Tibial nerve (tissue), 4 donors: ENCODE data around the gene EHF. TPM values are rescaled to one million over a fixed set of nuclear protein-coding genes. Genes with fewer than 3 reads are reported as not detected.
A peak's percentile ranks its signal among the peaks of the same experiment; 100 is the strongest.

Source experiments
- DNase-seq, 2 donors: peaks; one replicate each; pipeline ENCODE4 v3.0.0-alpha.2; 2019; ENCODE audit warnings: low spot score in 2 of 2
- H3K27ac ChIP-seq, 4 donors: fragments of 200-600 bp; sonication (generic) in 3 of 4; one replicate each; pipeline ENCODE4 v1.5.1; 2017 to 2019; ENCODE audit warnings: mild to moderate bottlenecking in 1 of 4
- H3K27me3 ChIP-seq, 2 donors: fragments of 200-600 bp; sonication (generic) in 1 of 2; one replicate each; pipeline versions ENCODE4 v1.5.1 to v1.6.0; 2017 to 2019
- H3K36me3 ChIP-seq, 3 donors: fragments of 200-600 bp; sonication (generic); one replicate each; pipeline ENCODE4 v1.5.1; 2018 to 2019
- H3K4me1 ChIP-seq, 4 donors: fragments of 200-600 bp; sonication (generic) in 3 of 4; one replicate each; pipeline ENCODE4 v1.5.1; 2017 to 2019
- H3K4me3 ChIP-seq, 4 donors: fragments of 200-600 bp; sonication (generic) in 3 of 4; one replicate each; pipeline ENCODE4 v1.5.1; 2017 to 2019; ENCODE audit warnings: mild to moderate bottlenecking in 1 of 4, moderate library complexity in 1 of 4
- H3K9me3 ChIP-seq, 4 donors: fragments of 200-600 bp; sonication (generic) in 3 of 4; one replicate each; pipeline ENCODE4 v1.5.1; 2017 to 2019
- EP300 ChIP-seq, 2 donors: sonication (generic); formaldehyde crosslinking; IDR thresholded peaks; one replicate each; pipeline ENCODE4 v1.6.1; 2017; ENCODE audit warnings: antibody characterized with exemption in 2 of 2, mild to moderate bottlenecking in 1 of 2
- POLR2A ChIP-seq, 2 donors: fragments of 450-650 bp; IDR thresholded peaks; one replicate each; pipeline ENCODE4 v1.6.1; 2017; ENCODE audit warnings: antibody characterized with exemption in 2 of 2, mild to moderate bottlenecking in 2 of 2, moderate library complexity in 2 of 2
- WGBS, 2 donors: methylation state at CpG; one replicate each; pipeline ENCODE4 v1.1.5; 2018; 5-methylcytosine and 5-hydroxymethylcytosine counted together
- total RNA-seq, 4 donors: library from RNA; depleted of rRNA; stranded (reverse); fragments of >200 nt; gene quantifications; one replicate each; pipeline ENCODE4 v1.1.0, GENCODE V29; 2016
- TF ChIP-seq, protein P1 (sequence below), 5 experiments: fragments of 200-600 bp in 3 of 5; fragments of 450-650 bp in 2 of 5; sonication (generic) in 3 of 5; IDR thresholded peaks; one replicate each; pipeline ENCODE4 v1.5.1; 2016 to 2019; ENCODE audit warnings: antibody characterized with exemption in 5 of 5, mild to moderate bottlenecking in 3 of 5, moderate library complexity in 2 of 5

EHF gene
- total RNA-seq, 4 donors from 2014 or later: 0.22 TPM; not detected in 3

DNA sequence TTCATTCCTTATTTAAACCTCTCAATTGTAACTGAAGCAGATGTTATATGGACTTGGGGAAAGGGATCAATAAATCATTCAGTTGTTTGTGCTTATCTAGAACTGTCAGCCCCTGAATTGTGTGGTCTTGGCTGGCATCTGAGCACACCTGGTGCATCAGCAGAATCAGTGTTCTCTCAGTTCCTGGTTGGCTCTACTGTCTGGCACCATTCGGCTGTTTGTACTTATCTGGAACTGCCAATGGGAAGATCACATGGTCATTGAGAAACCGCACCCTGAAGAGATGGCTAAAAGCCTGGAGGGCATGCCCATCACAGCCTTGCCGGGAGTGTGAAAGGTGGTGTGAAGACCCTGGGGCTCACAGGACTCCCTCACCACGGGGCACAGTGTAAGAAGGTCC is 37.1 kb upstream of the EHF start:
- WGBS, 2 donors: 87 to 89% methylated on average over 4 of the region's 4 CpGs
- H3K27ac ChIP-seq: no peak overlapping the region

DNA sequence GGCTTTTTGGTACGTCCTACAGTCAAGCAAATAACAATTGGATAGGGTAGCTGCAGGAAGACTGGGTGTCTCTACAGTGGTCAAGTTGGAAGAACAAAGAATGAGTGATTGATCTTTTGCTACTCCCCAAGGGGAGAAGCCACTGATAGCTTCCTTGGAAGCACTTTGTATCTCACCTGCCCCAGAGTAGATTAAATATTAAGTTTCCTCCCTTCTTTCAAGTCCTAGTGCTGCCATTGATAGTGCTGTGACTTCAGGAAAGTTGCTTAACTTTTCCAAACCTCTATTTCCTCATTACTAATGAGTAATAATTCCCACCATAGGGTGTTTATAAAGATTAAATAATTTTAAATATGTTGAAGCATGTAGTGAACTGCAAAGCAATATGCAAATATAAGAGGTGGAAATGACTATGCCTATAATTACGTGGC is 35.6 kb upstream of the EHF start:
- Histone ChIP-seq H3K27ac (no peak overlapping the region), H3K4me1 (peaks cover 0 to 9% (median 3%) of the 10 kb centered on the region in 4 donors), H3K4me3 (no peak overlapping the region), H3K27me3 (peaks cover 0 to 5% of the 10 kb centered on the region in 2 donors), H3K36me3 (no peaks in the 10 kb centered on the region), H3K9me3 (no peaks in the 10 kb centered on the region)
- TF ChIP-seq, protein P1, sequence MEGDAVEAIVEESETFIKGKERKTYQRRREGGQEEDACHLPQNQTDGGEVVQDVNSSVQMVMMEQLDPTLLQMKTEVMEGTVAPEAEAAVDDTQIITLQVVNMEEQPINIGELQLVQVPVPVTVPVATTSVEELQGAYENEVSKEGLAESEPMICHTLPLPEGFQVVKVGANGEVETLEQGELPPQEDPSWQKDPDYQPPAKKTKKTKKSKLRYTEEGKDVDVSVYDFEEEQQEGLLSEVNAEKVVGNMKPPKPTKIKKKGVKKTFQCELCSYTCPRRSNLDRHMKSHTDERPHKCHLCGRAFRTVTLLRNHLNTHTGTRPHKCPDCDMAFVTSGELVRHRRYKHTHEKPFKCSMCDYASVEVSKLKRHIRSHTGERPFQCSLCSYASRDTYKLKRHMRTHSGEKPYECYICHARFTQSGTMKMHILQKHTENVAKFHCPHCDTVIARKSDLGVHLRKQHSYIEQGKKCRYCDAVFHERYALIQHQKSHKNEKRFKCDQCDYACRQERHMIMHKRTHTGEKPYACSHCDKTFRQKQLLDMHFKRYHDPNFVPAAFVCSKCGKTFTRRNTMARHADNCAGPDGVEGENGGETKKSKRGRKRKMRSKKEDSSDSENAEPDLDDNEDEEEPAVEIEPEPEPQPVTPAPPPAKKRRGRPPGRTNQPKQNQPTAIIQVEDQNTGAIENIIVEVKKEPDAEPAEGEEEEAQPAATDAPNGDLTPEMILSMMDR (IDR thresholded peaks at IDR 0.05): no peak
- no peak for TF ChIP-seq EP300 (IDR thresholded peaks at IDR 0.05)
- TF ChIP-seq POLR2A (IDR thresholded peaks at IDR 0.05): no peak
- 78 to 86% methylated on average over 2 of the region's 2 CpGs for WGBS, 2 donors
- DNase-seq: no peak

More for the DNA sequence above, 37.1 kb upstream of the EHF start:
- Histone ChIP-seq H3K27me3 (peaks cover 0 to 6% of the 10 kb centered on the region in 2 donors), H3K36me3 (no peaks in the 10 kb centered on the region), H3K9me3 (no peaks in the 10 kb centered on the region), H3K4me1 (peaks cover 0 to 9% (median 3%) of the 10 kb centered on the region in 4 donors), H3K4me3 (no peak overlapping the region)
- no peak for DNase-seq
- TF ChIP-seq EP300 (IDR thresholded peaks at IDR 0.05) (no peak), POLR2A (IDR thresholded peaks at IDR 0.05) (no peak)
- TF ChIP-seq, protein P1 (IDR thresholded peaks at IDR 0.05): no peak

DNA sequence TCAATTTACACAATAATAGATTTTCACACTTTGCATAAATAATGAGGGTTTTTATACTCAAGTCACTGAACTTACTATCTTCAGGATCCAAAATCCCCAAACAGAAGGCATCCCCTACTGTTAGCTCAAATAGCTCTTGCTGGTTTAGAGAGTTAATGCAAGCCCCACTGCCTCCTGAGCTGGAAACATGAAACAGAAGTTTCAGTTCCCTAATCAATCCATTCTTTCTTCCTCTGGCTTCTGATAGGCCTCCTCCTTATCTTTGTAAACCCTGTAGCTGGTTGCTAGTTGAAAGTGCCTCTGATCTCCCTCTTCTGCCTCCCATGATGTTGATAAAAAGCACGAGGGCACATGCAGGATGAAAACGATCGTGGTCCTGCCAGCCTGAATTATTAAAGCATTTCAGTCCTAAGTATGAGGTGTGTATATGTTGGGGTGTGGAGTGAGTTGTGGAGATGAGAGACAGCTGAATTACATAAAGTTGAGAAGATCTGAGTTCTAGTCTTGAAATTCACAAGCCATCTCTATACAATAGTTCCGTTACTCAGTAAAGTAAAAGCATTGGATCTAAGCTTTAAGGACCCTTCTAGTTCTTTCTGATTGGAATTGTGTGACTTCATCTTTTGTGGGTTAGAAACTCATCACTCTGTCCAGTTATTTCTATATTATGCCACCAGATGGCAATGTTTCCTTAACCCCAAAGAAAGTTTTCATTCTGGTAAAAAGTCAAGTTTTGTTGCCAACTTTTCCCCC is 35.0 kb upstream of the EHF start:
- WGBS, 2 donors: 1 to 9% methylated on average over 4 of the region's 4 CpGs
- Histone ChIP-seq H3K9me3 (no peaks in the 10 kb centered on the region), H3K4me3 (peak overlapping the region in 1 of 4 donors; percentile 10), H3K27me3 (peaks cover 0 to 7% of the 10 kb centered on the region in 2 donors), H3K36me3 (no peaks in the 10 kb centered on the region), H3K27ac (no peak overlapping the region), H3K4me1 (peaks cover 0 to 9% (median 3%) of the 10 kb centered on the region in 4 donors)
- no peak for DNase-seq
- TF ChIP-seq, protein P1 (IDR thresholded peaks at IDR 0.05): peak; percentile 47 to 81 (median 66)
- TF ChIP-seq POLR2A (IDR thresholded peaks at IDR 0.05): no peak

DNA sequence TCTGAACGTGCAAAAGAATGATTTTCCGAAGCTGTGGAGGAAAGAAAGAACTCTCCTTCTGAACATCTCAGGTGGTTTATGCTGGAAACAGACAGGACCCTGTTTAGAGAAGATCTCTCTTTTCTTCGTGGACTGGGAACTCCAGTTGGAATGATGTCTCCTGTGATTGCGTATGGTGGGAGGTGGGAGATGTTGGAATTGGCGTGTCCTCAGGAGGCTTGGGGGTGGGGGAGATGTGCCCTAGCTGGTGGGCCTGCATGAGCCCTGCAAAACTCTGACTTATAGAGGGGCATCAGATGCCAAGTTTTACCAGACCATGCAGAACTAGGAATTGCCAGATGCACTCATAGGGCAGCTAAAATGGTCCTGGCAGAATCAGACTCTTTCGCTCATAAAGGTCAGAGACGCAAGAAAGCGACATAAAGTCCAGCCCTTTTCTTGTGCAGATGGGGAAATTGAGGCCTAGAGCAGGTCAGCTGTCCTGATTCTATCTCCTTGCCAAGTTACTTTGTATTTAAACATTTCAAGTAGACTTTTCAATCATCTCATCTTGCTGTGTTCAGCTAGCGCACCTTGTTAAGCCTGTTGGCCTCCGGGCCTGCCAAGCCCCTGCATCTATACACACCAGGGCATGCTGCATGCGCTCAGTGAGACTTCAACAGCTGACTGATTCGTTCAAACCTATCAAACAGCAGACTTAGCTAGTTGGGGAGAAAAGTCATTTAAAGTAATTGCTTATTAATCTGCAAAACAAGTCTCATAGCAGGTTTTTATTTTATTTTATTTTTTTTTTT is 34.2 kb upstream of the EHF start:
- 55 to 59% methylated on average over 12 of the region's 12 CpGs for WGBS, 2 donors
- Histone ChIP-seq H3K36me3 (no peaks in the 10 kb centered on the region), H3K9me3 (no peaks in the 10 kb centered on the region), H3K4me1 (peaks cover 0 to 9% (median 3%) of the 10 kb centered on the region in 4 donors), H3K27ac (no peak overlapping the region), H3K27me3 (peaks cover 0 to 7% of the 10 kb centered on the region in 2 donors), H3K4me3 (no peak overlapping the region)
- no peak for DNase-seq
- TF ChIP-seq POLR2A (IDR thresholded peaks at IDR 0.05) (no peak), EP300 (IDR thresholded peaks at IDR 0.05) (no peak)
- TF ChIP-seq, protein P1 (IDR thresholded peaks at IDR 0.05): no peak

DNA sequence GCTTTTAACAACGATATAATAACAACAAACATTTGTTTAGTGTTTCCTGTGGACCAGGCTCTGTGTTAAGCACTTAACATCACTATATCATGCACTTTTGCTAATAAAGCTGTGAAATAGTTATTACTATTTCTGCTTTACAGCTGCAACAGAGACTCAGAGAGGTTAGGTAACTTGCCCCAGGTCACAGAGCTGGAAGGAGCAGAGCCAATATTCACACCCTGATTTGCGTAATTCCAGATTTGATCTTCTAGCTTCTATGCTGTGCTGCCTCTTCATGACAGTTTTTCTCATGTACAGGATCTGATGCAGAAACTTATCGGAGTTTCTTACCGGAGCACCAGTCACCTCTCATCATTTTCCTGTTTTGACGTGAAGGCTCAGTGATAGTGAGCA is 33.6 kb upstream of the EHF start:
- Histone ChIP-seq H3K36me3 (no peaks in the 10 kb centered on the region), H3K4me1 (peaks cover 0 to 9% (median 3%) of the 10 kb centered on the region in 4 donors), H3K4me3 (no peak overlapping the region), H3K27ac (no peak overlapping the region), H3K9me3 (no peaks in the 10 kb centered on the region), H3K27me3 (peaks cover 0 to 7% of the 10 kb centered on the region in 2 donors)
- TF ChIP-seq, protein P1 (IDR thresholded peaks at IDR 0.05): no peak
- TF ChIP-seq EP300 (IDR thresholded peaks at IDR 0.05) (no peak), POLR2A (IDR thresholded peaks at IDR 0.05) (no peak)
- 88 to 91% methylated on average over 5 of the region's 5 CpGs for WGBS, 2 donors
- no peak for DNase-seq
